ENCODE data around the gene JARID2. TPM values are rescaled to one million over a fixed set of nuclear protein-coding genes. Genes with fewer than 3 reads are reported as not detected.

The JARID2 gene
- total and polyA plus RNA-seq, 3 donors from 2014 or later: 36.1 to 60.8 (median 53.7) TPM

- TF ChIP-seq CTCF (IDR thresholded peaks at IDR 0.05) (no peak), POLR2A (IDR thresholded peaks at IDR 0.05) (no peak)
- Histone ChIP-seq H3K27ac (no peak overlapping the region), H3K36me3 (ENCODE audit: low read depth, missing control alignments) (no peaks in the 10 kb centered on the region), H3K9me3 (no peaks in the 10 kb centered on the region), H3K27me3 (no peaks in the 10 kb centered on the region), H3K4me3 (no peak overlapping the region), H3K4me1 (peaks cover 10% of the 10 kb centered on the region)
- WGBS, 2 donors: 83 to 84% methylated on average over 2 of the region's 2 CpGs
- intact Hi-C loops (cut with DNase I; ENCODE audit: low total_unique reads): no loop called here
- no peak for DNase-seq
Measured at GRCh38 chr6:15290067-15290680, 44.3 kb downstream of the JARID2 start.

- no peak overlapping the region for H3K4me3 ChIP-seq
- 71 to 73% methylated on average over 13 of the region's 13 CpGs for WGBS, 2 donors
- H3K27me3 ChIP-seq: no peaks in the 10 kb centered on the region
- no peaks in the 10 kb centered on the region for H3K9me3 ChIP-seq
- TF ChIP-seq CTCF (IDR thresholded peaks at IDR 0.05): no peak
- DNase-seq: no peak
- H3K36me3 ChIP-seq (ENCODE audit: low read depth, missing control alignments): no peaks in the 10 kb centered on the region
- no peak overlapping the region for H3K27ac ChIP-seq
- intact Hi-C loops (cut with DNase I; ENCODE audit: low total_unique reads): no loop called here
- peaks cover 10% of the 10 kb centered on the region for H3K4me1 ChIP-seq
Measured at GRCh38 chr6:15290962-15291704, 45.3 kb downstream of the JARID2 start.

- H3K9me3 ChIP-seq: no peaks in the 10 kb centered on the region
- no peak overlapping the region for H3K4me3 ChIP-seq
- H3K4me1 ChIP-seq: peaks cover 18% of the 10 kb centered on the region
- DNase-seq: no peak
- intact Hi-C loops (cut with DNase I; ENCODE audit: low total_unique reads): no loop called here
- H3K27ac ChIP-seq: no peak overlapping the region
- TF ChIP-seq CTCF (IDR thresholded peaks at IDR 0.05): no peak
- no peak for TF ChIP-seq POLR2A (IDR thresholded peaks at IDR 0.05)
- no peaks in the 10 kb centered on the region for H3K36me3 ChIP-seq (ENCODE audit: low read depth, missing control alignments)
- 92 to 93% methylated on average over 7 of the region's 7 CpGs for WGBS, 2 donors
- H3K27me3 ChIP-seq: no peaks in the 10 kb centered on the region
Measured at GRCh38 chr6:15292721-15293302, 46.9 kb downstream of the JARID2 start.

- H3K9me3 ChIP-seq: no peaks in the 10 kb centered on the region
- no peak overlapping the region for H3K4me3 ChIP-seq
- TF ChIP-seq POLR2A (IDR thresholded peaks at IDR 0.05) (no peak), CTCF (IDR thresholded peaks at IDR 0.05) (no peak)
- no peak for DNase-seq
- 75 to 79% methylated on average over 2 of the region's 2 CpGs for WGBS, 2 donors
- H3K36me3 ChIP-seq (ENCODE audit: low read depth, missing control alignments): no peaks in the 10 kb centered on the region
- no peaks in the 10 kb centered on the region for H3K27me3 ChIP-seq
- H3K4me1 ChIP-seq: peaks cover 26% of the 10 kb centered on the region
- intact Hi-C loops (cut with DNase I; ENCODE audit: low total_unique reads): no loop called here
- H3K27ac ChIP-seq: no peak overlapping the region
Measured at GRCh38 chr6:15293674-15294073, 47.8 kb downstream of the JARID2 start.

Data from testis (tissue), 3 donors.